ENCODE results near the gene SMIM23.

GRCh38 chr5:171835066-171835465 is 49.4 kb downstream of the SMIM23 start:
- TF ChIP-seq CTCF (conservative IDR thresholded peaks at IDR 0.05; ENCODE audit: low read length) = no peak
- no peak for TF ChIP-seq EZH2phosphoT487 (IDR thresholded peaks at IDR 0.05; ENCODE audit: borderline replicate concordance, low read depth, low read length)

Data from OCI-LY7 (cell line).